COLO829 (cell line): ENCODE results near the gene ZNF469.

ENCODE experiments used
- DNase-seq: peaks from one replicate; pipeline ENCODE4 v3.0.0; 2012; ENCODE audit warnings: low spot score

Gene ZNF469

DNA sequence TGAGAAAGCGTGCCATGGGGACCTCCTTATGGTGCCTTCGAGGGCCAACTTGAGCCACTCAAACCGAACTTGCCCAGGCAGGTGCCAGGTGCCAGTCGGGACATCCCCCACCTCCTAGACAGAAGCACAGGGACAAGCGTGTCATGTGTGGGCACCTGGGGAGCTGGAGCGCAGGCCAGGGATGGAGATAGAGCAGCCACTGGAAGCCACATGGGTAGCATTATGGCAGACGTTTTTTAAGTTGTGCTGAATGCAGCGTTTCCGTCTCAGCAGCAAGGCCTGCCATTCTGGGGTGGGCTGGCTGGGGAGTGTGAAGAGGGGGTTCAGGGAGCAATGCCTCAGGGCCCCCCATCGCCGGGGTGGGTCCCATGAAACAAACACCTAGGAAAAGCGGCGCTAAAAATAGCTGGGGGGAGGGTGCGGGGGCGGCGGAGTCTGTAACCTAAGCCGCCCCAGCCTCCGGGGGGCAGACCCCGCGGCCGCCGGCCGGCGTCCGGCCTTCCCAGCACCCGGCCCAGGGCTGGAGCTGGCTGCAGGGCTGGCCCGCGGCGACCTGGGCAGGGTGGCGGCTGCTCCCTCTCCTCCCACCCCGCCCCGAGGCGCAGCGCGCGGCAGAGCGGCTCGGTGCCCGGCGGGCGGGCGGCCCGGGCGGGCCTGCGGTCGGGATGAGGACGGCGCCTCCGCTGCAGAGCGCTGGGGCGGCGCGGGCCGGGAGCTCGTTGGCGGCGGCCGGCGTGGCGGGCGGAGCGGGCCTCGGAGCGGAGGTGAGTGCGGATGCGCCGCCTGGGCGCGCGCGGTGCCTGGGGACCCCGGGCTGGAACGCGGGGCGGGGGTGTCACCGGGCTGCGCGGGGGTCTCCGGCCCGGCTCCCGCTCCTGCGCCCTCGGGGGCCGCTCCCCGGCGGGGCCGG is at the start of gene ZNF469:
Gene ZNF469, plus strand, starts transcription at position 469 of the 910 bp plus-strand sequence. CDS start 44,512 bp downstream, outside the sequence.
- no peak for DNase-seq

DNA sequence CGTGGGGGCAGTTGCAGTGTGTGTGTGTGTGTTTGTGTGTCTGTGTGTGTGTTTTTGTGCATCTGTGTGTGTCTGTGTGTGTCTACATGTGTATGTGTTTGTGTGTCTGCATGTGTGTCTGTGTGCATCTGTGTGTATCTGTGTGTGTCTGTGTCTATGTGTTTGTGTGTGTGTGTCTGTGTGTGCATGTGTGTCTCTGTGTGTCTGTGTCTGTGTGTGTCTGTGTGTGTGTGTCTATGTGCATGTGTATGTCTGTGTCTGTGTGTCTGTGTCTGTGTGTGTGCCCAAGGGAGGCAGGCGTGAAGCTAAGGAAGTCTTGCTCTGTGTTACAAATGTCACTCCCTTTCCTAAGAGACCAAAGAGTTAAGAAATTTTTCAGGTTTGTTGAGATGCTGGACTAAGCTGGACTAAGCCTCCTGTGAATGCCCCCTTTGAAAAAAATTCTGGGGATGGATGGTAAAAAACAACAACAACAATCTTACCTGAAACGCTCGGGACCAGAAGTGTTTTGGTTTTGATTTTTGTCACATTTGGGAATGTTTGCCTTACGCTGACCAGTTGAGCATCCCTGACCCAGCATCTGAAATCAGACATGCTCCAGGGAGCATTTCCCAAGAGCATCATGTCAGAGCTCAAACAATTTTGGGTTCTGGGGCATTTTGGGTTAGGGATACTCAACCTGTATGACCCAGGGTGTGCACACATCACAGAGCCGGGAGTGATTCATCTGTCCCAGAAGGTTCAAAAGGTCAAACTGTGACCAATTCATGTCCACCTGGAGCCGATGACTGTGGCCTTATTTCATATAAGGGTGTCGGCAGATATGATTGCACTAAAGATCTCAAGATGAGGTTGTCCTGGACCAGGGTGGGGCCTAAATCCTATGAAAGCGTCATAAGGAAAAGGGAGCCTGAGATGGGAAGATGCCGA is 48.6 kb upstream of the ZNF469 start:
- no peak for DNase-seq

DNA sequence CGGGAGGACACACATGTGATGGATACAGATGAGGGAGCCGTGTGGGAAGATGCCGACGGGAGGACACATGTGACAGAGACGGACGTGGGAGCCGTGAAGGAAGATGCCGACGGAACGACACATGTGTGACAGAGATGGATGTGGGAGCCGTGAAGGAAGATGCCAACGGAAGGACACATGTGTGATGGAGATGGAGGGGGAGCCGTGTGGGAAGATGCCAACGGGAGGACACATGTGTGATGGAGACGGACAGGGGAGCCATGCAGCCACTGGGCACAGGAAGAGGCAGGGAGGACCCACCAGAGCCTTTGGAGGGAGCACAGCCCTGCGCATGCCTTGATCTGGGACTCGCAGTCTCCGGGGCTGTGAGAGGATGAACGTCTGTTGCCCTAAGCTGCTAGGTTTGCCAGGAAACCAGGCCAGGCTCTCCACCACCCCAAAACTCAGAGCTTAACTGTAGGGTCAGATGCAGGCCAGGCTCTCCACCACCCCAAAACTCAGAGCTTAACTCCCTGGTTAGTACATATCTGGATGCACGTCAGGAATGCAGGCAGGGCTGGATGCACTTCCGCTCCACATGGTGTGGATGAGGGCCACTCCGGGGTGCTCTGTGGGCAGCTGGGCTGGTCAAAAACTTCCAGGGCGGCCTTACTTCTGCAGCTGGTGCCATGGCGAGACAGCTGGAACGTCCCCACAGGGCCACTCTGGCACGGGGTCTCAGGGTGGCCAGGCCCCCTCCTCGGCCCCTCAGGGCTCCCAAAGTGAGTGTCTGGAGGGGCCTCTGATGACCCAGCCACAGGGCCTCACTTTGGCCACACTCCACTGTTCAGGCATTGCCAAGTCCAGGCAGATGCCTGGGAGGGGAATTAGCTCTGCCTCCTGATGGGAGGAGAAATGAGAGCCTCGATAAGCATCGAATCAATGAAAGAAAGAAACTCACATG is 47.7 kb upstream of the ZNF469 start:
- DNase-seq, result no peak

- no peak for DNase-seq
These were observed 45.7 kb upstream of the ZNF469 start for GRCh38 chr16:88337021-88337420.

- DNase-seq, result no peak
These were observed 45.2 kb upstream of the ZNF469 start for GRCh38 chr16:88337538-88337937.

DNA sequence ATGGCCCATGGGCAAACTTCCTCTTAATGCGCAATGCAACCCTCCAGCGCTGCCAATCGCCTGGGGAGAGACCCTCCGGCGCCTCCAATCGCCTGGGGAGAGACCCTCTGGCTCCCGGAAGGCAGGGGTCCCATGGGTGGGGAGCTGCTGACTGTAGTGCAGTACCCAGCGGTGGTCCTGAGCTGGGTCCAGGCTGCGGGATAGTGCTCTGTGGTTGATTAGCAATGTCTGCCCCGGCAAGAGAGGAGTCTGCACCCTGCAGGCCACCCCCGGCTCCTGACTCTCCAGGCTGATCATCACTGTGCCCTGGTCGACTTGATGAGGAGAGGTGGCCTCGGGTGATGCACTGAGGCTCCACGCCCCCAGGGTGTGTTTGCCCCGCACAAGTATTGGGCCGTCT is 44.6 kb upstream of the ZNF469 start:
- no peak for DNase-seq

GRCh38 chr16:88338896-88339295 is 43.9 kb upstream of the ZNF469 start:
- DNase-seq, result no peak

DNA sequence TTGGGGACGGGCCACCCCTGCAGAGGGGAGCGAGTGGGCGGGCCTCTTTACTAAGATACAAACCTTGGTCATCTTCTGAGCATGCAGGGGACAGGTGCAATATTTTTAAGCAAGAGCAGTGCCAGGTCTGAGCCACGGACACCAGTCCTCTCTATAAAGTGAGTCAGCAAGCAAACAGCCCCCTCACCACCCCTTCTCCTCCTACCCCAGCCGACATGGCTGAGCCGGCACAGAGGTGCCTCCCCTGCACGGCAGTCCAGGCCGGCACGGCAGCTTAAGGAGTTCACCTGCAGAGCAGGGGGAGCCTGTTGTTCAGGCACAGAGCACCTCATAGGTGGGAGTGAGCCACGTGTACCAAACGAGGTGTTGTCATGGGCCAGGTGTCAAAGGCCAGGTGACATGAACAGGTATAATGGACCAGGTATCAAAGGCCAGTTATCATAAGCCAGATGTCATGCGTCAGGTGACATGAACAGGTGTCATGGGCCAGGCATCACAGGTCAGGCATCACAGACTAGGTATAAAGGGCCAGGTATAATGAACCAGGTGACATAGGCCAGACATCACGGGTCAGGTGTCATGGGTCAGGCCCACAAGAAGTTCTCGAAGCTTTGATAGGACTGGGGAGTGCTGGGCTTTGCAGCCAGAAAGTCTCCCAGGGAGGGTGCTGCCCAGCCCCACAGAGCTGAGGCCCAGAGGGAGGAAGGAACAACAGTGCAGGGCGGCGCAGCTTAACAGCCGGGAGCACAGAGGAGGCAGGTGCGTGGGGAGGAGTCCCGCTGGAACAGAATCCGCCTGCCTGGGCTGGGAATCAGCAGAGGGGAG is 42.6 kb upstream of the ZNF469 start:
- no peak for DNase-seq

GRCh38 chr16:88340755-88341150 is 42.0 kb upstream of the ZNF469 start:
- DNase-seq, result no peak

- DNase-seq, result no peak
These were observed 41.0 kb upstream of the ZNF469 start for GRCh38 chr16:88341551-88342290.

DNA sequence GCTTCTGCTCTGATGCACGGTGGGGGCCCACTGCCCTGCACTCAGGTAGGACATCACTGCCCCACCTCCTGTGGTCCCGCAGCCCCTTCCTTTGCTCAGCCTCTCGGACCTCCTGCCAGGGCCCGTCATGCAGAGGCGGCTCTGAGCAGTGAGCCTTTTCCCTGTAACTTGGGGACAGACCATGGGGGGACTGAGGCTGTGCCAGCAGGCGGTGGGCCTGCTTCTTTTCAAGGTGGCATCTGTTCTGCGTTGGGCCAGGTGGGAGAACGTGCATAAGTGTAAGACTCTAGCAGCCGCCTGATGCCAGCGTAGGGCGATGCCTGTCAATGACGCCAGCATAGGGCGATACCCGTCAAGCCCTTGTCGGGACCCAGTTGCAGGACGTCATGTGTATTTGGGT is 40.3 kb upstream of the ZNF469 start:
- no peak for DNase-seq

DNA sequence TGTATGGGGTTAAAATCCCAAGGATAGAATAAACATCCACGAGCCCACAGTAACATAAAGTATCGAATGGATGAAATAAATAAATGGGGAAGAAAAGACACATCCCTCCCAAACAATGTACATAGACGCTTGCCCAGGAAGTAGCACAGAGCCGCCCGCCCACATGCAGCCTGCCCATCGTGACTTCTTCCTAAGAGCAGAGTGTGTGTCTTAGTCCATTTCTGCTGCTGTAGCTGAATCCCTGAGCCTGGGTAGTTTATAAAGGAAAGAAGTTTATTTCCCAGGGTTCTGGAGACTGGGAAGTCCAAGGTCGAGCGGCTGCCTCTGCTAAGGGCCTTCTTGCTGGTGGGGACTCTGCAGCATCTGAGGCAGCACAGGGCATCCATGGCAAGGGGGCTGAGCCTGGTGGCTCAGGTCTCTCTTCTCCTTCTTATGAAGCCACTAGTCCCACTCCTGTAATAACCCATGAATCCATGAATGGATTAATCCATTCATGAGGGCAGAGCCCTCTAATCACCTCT is 39.4 kb upstream of the ZNF469 start:
- DNase-seq, result no peak

GRCh38 chr16:88344411-88345030 is 38.2 kb upstream of the ZNF469 start:
- DNase-seq, result no peak

- DNase-seq, result no peak
These were observed 37.6 kb upstream of the ZNF469 start for GRCh38 chr16:88345031-88345720.

DNA sequence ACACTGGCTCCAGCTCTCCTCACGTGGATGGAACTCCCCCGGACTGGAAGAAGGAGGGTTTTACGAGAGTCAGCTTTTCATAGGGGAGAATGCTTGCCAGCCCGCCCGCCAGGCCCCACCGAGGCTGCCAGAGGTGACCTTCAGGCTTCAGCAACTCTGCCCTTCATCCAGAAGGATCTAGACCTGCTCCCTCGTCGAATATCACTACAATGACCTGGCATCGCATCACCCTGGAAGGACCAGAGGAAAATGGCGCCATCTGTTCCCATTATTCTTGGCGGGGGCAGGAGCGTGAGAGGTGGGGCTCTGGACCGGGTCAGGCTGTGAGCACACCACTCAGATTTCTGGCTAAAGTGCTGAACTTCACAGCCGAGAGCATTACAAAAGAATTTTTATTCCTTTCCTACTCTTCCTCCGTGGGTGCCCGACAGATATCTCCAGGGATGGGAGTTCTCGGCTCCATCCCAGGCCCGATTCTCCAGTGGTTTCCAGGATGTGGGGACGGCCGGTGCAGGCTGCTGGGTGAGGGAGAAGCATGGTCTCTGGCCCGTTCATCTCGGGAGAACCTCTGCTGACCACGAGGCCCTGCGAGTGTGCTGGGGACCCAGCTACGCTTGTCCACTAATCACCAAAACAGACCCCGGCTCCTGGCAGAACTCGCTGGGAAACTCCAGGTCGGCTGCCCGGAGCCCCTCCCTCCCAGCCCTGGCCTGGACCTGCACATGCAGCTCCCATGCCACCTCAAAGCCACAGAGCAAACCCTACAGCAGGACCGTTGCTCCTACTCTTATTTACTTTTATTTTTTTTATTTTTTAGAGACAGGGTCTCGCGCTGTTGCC is 36.8 kb upstream of the ZNF469 start:
- DNase-seq, result no peak

DNA sequence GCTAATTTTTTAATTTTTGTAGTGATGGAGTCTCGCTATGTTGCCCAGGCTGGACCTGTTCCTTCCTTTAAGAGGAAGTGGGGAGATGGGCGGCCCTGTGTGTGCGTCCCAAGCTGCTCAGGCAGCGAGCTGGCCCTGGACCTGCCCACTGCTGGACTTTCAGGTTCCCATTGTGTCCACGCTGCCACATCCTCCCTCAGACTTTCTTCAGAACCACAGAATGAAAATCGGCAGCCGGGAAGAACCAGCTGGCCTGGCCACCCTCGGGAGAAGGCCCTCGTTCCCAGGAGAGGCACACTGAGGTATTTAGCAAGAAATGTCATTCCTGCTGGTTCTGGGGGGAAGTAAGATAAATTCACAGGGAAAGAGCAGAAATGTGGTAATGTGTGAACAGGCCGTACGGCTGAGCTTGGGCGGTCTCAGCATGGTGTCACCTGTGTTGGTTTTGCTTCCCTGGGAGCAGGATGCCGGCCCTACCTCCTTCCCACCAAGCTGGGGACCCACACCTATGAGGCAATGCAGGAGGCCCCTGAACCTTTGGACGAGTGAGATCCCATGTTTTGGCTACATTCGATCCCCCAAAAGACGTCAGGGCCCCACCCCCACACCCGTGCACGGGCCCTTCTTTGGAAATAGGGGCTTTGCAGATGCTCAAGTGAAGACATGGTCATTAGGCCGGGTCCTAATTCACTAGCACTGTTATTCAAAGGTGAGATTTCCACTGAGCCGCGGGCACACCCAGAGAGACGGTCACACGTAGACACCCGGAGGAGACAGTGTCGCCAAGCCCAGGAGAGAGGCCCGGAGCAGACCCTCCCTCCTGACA is 35.9 kb upstream of the ZNF469 start:
- DNase-seq, result no peak
